ENCODE results near the gene FBP2. TPM values are rescaled to one million over a fixed set of nuclear protein-coding genes. Genes with fewer than 3 reads are reported as not detected.

Gene FBP2
- total RNA-seq (not detected in 2 replicates), polyA plus RNA-seq (not detected in 2 replicates), polyA minus RNA-seq (not detected in 2 replicates)
- total RNA-seq (2013), result 2.1 TPM

DNA sequence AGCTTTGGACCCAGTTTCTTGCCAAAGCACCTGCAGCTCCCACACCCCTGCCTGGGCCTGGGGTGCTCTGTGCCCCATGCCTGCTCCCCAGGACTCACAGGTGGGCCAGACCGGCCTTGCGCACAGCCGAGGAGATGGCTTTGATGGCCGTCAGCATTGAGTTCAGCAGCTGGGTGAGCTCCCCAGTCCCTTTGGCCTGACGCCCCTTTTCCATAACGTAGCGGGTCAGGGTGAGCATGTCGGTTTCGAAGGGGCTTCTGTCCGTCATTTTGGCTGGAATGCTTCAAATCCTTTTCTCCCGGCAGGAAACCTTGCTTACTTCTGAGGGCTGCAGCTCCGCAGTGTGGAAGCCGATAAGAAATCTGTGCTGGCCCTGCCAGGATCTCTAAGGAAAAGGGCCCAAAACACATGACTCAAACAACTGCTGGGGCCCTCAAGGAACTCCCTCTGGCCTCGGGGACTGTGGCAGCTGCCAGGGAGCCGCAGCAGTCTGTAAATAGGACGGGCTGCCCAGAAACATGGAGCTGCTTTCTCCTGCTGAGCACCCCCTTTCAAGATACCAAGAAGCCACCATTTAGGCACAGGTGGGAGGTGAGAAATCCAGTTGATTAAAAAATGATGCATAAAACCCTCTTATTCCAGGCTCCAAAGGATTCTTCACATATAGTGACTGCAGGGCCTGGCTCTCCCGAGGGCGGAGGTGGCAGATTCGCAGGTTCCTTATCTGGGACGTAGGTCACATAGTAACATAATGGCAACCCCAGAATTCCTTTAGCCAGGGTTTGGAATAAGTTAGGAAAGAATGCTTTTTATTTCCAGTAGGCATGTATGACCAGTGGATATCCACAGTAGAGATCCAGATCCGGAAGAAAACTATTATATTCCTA, at the start of gene FBP2:
TSS of gene FBP2 (minus strand) at position 366 of the 887 bp plus-strand sequence. CDS start at position 268, 98 bp downstream.
- H4K20me1 ChIP-seq (ENCODE audit: control insufficient read depth, insufficient read depth, low read length, poor library complexity, severe bottlenecking), result no peaks in the 10 kb centered on the region
- ATAC-seq (ENCODE audit: low read depth) (no peak), DNase-seq (no peak)
- H3K36me3 ChIP-seq (replicated peaks in 1 of 2; ENCODE audit: control extremely low read depth in 1 of 2, control insufficient read depth in 1 of 2, extremely low read depth in 1 of 2, insufficient read depth in 2 of 2, low read length in 1 of 2), result no peaks in the 10 kb centered on the region
- intact Hi-C loops (cut with micrococcal nuclease), result no loop called here
- H3K4me3 ChIP-seq (ENCODE audit: control extremely low read depth in 1 of 5, extremely low read depth in 1 of 5, insufficient read depth in 1 of 5, low read depth in 2 of 5, low read length in 4 of 5), result no peak within 1 kb of the TSS
- Mint-ChIP-seq H3K9me3 (ENCODE audit: insufficient read depth) (no peaks in the 10 kb centered on the region), H3K27ac (no peak within 1 kb of the TSS), H3K27me3 (peaks cover 29% of the 10 kb centered on the region), H3K4me1 (no peaks in the 10 kb centered on the region), H3K4me3 (no peak within 1 kb of the TSS)
- 90% methylated on average over 16 of the region's 21 CpGs for WGBS (ENCODE audit: insufficient coverage)
- no peak within 1 kb of the TSS for H2AFZ ChIP-seq (ENCODE audit: insufficient read depth, low read depth, low read length, poor library complexity, severe bottlenecking)
- H3K9ac ChIP-seq (ENCODE audit: low read length), result no peak within 1 kb of the TSS
- no peaks in the 10 kb centered on the region for H3K27me3 ChIP-seq (replicated peaks in 1 of 4; ENCODE audit: control extremely low read depth in 1 of 4, control insufficient read depth in 3 of 4, insufficient read depth in 4 of 4, low read length in 3 of 4)
- no peaks in the 10 kb centered on the region for H3K9me3 ChIP-seq (ENCODE audit: control extremely low read depth in 1 of 3, control insufficient read depth in 2 of 3, insufficient read depth in 1 of 3, low read length in 2 of 3)
- H3K79me2 ChIP-seq (ENCODE audit: control insufficient read depth, insufficient read depth, low read length), result no peaks in the 10 kb centered on the region
- H3K4me1 ChIP-seq (ENCODE audit: control insufficient read depth in 2 of 2, insufficient read depth in 2 of 2, low read length in 2 of 2), result no peaks in the 10 kb centered on the region
- H3K4me2 ChIP-seq (replicated peaks; ENCODE audit: low read depth, low read length, poor library complexity, severe bottlenecking), result no peak within 1 kb of the TSS
- TF ChIP-seq EZH2 (IDR thresholded peaks at IDR 0.05; ENCODE audit: borderline replicate concordance, insufficient read depth, low read depth, low read length, poor library complexity, severe bottlenecking), result no peak
- TF ChIP-seq, protein P1, sequence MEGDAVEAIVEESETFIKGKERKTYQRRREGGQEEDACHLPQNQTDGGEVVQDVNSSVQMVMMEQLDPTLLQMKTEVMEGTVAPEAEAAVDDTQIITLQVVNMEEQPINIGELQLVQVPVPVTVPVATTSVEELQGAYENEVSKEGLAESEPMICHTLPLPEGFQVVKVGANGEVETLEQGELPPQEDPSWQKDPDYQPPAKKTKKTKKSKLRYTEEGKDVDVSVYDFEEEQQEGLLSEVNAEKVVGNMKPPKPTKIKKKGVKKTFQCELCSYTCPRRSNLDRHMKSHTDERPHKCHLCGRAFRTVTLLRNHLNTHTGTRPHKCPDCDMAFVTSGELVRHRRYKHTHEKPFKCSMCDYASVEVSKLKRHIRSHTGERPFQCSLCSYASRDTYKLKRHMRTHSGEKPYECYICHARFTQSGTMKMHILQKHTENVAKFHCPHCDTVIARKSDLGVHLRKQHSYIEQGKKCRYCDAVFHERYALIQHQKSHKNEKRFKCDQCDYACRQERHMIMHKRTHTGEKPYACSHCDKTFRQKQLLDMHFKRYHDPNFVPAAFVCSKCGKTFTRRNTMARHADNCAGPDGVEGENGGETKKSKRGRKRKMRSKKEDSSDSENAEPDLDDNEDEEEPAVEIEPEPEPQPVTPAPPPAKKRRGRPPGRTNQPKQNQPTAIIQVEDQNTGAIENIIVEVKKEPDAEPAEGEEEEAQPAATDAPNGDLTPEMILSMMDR (IDR thresholded peaks at IDR 0.05), result no peak
- ChIA-PET CTCF (no interaction called here), POLR2A (no interaction called here)
- no peak within 1 kb of the TSS for H3K27ac ChIP-seq (ENCODE audit: low read length in 2 of 2)

- Histone ChIP-seq H3K79me2 (ENCODE audit: control insufficient read depth, insufficient read depth, low read length) (no peaks in the 10 kb centered on the region), H3K27me3 (replicated peaks in 1 of 4; ENCODE audit: control extremely low read depth in 1 of 4, control insufficient read depth in 3 of 4, insufficient read depth in 4 of 4, low read length in 3 of 4) (peaks cover 0 to 5% (median under 1%) of the 10 kb centered on the region in 4 experiments), H3K4me3 (ENCODE audit: control extremely low read depth in 1 of 5, extremely low read depth in 1 of 5, insufficient read depth in 1 of 5, low read depth in 2 of 5, low read length in 4 of 5) (no peak overlapping the region), H2AFZ (ENCODE audit: insufficient read depth, low read depth, low read length, poor library complexity, severe bottlenecking) (no peak overlapping the region), H4K20me1 (ENCODE audit: control insufficient read depth, insufficient read depth, low read length, poor library complexity, severe bottlenecking) (no peaks in the 10 kb centered on the region), H3K4me1 (ENCODE audit: control insufficient read depth in 2 of 2, insufficient read depth in 2 of 2, low read length in 2 of 2) (peaks cover 9 to 16% of the 10 kb centered on the region in 2 donors), H3K27ac (ENCODE audit: low read length in 2 of 2) (no peak overlapping the region), H3K9ac (ENCODE audit: low read length) (no peak overlapping the region), H3K4me2 (replicated peaks; ENCODE audit: low read depth, low read length, poor library complexity, severe bottlenecking) (no peak overlapping the region), H3K36me3 (replicated peaks in 1 of 2; ENCODE audit: control extremely low read depth in 1 of 2, control insufficient read depth in 1 of 2, extremely low read depth in 1 of 2, insufficient read depth in 2 of 2, low read length in 1 of 2) (no peaks in the 10 kb centered on the region), H3K9me3 (ENCODE audit: control extremely low read depth in 1 of 3, control insufficient read depth in 2 of 3, insufficient read depth in 1 of 3, low read length in 2 of 3) (no peaks in the 10 kb centered on the region)
- peaks cover 2% of the 10 kb centered on the region for H3K27me3 Mint-ChIP-seq
- POLR2A ChIA-PET, result no interaction called here
- H3K4me1 Mint-ChIP-seq, result peaks cover 16% of the 10 kb centered on the region
- intact Hi-C loops (cut with micrococcal nuclease), result no loop called here
- CTCF ChIA-PET, result no interaction called here
- no peak overlapping the region for H3K27ac Mint-ChIP-seq
- DNase-seq (no peak), ATAC-seq (ENCODE audit: low read depth) (no peak)
- H3K9me3 Mint-ChIP-seq (ENCODE audit: insufficient read depth), result no peaks in the 10 kb centered on the region
- 94% methylated on average over 4 of the region's 8 CpGs for WGBS (ENCODE audit: insufficient coverage)
- TF ChIP-seq, protein P1 (IDR thresholded peaks at IDR 0.05), result no peak
- TF ChIP-seq EZH2 (IDR thresholded peaks at IDR 0.05; ENCODE audit: borderline replicate concordance, insufficient read depth, low read depth, low read length, poor library complexity, severe bottlenecking), result no peak
- no peak overlapping the region for H3K4me3 Mint-ChIP-seq
These were observed 49.6 kb upstream of the FBP2 start for GRCh38 chr9:94643176-94643575.

All from B cell (primary cell).